Esophagus muscularis mucosa (tissue), 4 donors: ENCODE data around the gene GRK2. TPM values are rescaled to one million over a fixed set of nuclear protein-coding genes. Genes with fewer than 3 reads are reported as not detected.

Experiments used
- DNase-seq: peaks from one replicate; pipeline ENCODE4 v3.0.0-alpha.2; 2017; ENCODE audit errors: extremely low spot score
- H3K27ac ChIP-seq, 4 donors: fragments of 200-600 bp; sonication (generic); replicated peaks in 1 of 4; 1 replicate in 3 of 4; 2 replicates in 1 of 4; pipeline ENCODE4 v1.5.1; 2016 to 2019; ENCODE audit warnings: mild to moderate bottlenecking in 1 of 4
- H3K27me3 ChIP-seq, 4 donors: fragments of 200-600 bp; sonication (generic); one replicate each; pipeline versions ENCODE4 v1.5.1 to v1.6.0; 2016 to 2019
- H3K36me3 ChIP-seq, 4 donors: fragments of 200-600 bp; sonication (generic); one replicate each; pipeline ENCODE4 v1.5.1; 2016 to 2019
- H3K4me1 ChIP-seq, 4 donors: fragments of 200-600 bp; sonication (generic); one replicate each; pipeline ENCODE4 v1.5.1; 2016 to 2019
- H3K4me3 ChIP-seq, 4 donors: fragments of 200-600 bp; sonication (generic); 1 replicate in 2 of 4; 2 replicates in 2 of 4; pipeline ENCODE4 v1.5.1; 2016 to 2019; ENCODE audit warnings: mild to moderate bottlenecking in 4 of 4, moderate library complexity in 1 of 4
- H3K9me3 ChIP-seq, 4 donors: fragments of 200-600 bp; sonication (generic); 1 replicate in 3 of 4; 2 replicates in 1 of 4; pipeline ENCODE4 v1.5.1; 2016 to 2019
- EP300 ChIP-seq: sonication (generic); formaldehyde crosslinking; IDR thresholded peaks from one replicate; pipeline ENCODE4 v1.6.1; 2017; ENCODE audit warnings: antibody characterized with exemption
- POLR2A ChIP-seq: fragments of 450-650 bp; IDR thresholded peaks from one replicate; pipeline ENCODE4 v1.6.1; 2017; ENCODE audit warnings: antibody characterized with exemption, moderate library complexity, mild to moderate bottlenecking, low read depth
- POLR2AphosphoS5 ChIP-seq, 2 donors: sonication (generic); formaldehyde crosslinking; IDR thresholded peaks; one replicate each; pipeline ENCODE4 v1.6.1; 2017; ENCODE audit warnings: antibody characterized with exemption in 2 of 2
- WGBS: methylation state at CpG from one replicate; pipeline ENCODE4 v1.1.5; 2018; 5-methylcytosine and 5-hydroxymethylcytosine counted together
- intact Hi-C: fragments of 100-400 bp; cut with DNase I; formaldehyde crosslinking; loops from one replicate; pipeline ENCODE4 v1.15.1; 2023
- total RNA-seq, 4 donors: library from RNA; depleted of rRNA; stranded (reverse); fragments of >200 nt; gene quantifications; one replicate each; pipeline versions ENCODE4 v1.1.0 to v1.2.1, GENCODE V29; 2016
- TF ChIP-seq, protein P1 (sequence below), 3 experiments: fragments of 200-600 bp in 2 of 3; fragments of 450-650 bp in 1 of 3; sonication (generic) in 2 of 3; IDR thresholded peaks; one replicate each; pipeline ENCODE4 v1.5.1; 2017 to 2019; ENCODE audit warnings: antibody characterized with exemption in 3 of 3, mild to moderate bottlenecking in 2 of 3, moderate library complexity in 1 of 3

The GRK2 gene
- total RNA-seq, 4 donors from 2014 or later: 46.9 to 68.8 (median 59.5) TPM

DNA sequence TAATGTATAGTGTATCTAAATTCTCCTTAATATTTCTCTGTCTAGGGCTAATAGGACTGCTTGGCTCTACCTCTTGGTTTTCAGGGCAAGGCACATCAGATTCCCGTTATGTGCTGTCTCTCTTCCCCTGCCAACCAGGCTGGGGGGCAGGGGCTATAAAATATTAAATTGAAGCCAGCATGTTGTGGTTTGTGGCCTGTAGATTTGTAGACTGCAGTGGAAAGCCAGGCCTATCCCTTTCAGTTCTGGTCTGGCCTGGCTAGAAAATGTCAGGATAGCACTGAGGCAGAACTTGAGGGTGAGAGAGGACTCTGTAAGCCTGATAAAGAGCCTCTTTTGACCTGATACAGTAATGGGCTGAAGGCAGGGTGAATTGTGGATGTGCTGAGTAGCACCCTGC, 14.4 kb upstream of the GRK2 start:
- H3K27ac ChIP-seq: no peak overlapping the region
- intact Hi-C loops: no loop called here
- H3K4me1 ChIP-seq: peaks cover 3 to 30% (median 23%) of the 10 kb centered on the region in 4 donors
- H3K4me3 ChIP-seq: no peak overlapping the region
- H3K36me3 ChIP-seq: peaks cover 82 to 100% (median 98%) of the 10 kb centered on the region in 4 donors
- TF ChIP-seq, protein P1, sequence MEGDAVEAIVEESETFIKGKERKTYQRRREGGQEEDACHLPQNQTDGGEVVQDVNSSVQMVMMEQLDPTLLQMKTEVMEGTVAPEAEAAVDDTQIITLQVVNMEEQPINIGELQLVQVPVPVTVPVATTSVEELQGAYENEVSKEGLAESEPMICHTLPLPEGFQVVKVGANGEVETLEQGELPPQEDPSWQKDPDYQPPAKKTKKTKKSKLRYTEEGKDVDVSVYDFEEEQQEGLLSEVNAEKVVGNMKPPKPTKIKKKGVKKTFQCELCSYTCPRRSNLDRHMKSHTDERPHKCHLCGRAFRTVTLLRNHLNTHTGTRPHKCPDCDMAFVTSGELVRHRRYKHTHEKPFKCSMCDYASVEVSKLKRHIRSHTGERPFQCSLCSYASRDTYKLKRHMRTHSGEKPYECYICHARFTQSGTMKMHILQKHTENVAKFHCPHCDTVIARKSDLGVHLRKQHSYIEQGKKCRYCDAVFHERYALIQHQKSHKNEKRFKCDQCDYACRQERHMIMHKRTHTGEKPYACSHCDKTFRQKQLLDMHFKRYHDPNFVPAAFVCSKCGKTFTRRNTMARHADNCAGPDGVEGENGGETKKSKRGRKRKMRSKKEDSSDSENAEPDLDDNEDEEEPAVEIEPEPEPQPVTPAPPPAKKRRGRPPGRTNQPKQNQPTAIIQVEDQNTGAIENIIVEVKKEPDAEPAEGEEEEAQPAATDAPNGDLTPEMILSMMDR (IDR thresholded peaks at IDR 0.05): no peak
- no peak for TF ChIP-seq POLR2A
- TF ChIP-seq POLR2AphosphoS5 (IDR thresholded peaks at IDR 0.05): no peak
- TF ChIP-seq EP300: no peak
- DNase-seq: no peak
- no peaks in the 10 kb centered on the region for H3K9me3 ChIP-seq
- H3K27me3 ChIP-seq: no peaks in the 10 kb centered on the region
- WGBS: 89% methylated on average over 1 of the region's 1 CpG

DNA sequence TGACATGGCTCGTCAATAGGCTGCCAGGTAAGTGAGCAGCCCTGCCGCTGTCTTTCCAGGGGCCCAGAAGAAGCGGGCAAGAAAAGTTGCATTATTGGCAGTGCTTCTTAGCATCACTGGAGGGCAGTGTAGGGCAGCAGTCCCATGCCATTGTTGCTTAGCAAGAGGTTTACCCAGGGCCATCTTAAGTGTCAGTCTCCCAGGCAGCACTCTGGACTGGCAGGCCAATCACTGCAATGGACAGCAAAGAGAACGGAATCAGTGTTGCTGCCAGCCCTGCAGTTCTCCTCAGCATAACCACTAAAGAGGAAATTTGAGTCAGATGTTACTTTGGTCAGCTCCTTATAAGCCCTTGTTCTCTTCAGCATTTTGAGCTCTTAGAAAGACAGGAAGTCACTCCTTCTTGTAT, 13.4 kb upstream of the GRK2 start:
- no peak overlapping the region for H3K4me3 ChIP-seq
- peak overlapping the region in 1 of 4 donors; percentile 7 for H3K27ac ChIP-seq
- intact Hi-C loops: no loop called here
- DNase-seq: no peak
- no peaks in the 10 kb centered on the region for H3K27me3 ChIP-seq
- TF ChIP-seq, protein P1 (IDR thresholded peaks at IDR 0.05): peak in 1 of 3 experiments; percentile 24
- peak in 1 of 2 donors; percentile 9 for TF ChIP-seq POLR2AphosphoS5 (IDR thresholded peaks at IDR 0.05)
- TF ChIP-seq EP300: no peak
- no peak for TF ChIP-seq POLR2A
- peaks cover 77 to 97% (median 95%) of the 10 kb centered on the region in 4 donors for H3K36me3 ChIP-seq
- no peaks in the 10 kb centered on the region for H3K9me3 ChIP-seq
- 86% methylated on average over 4 of the region's 4 CpGs for WGBS
- peaks cover 3 to 26% (median 21%) of the 10 kb centered on the region in 4 donors for H3K4me1 ChIP-seq

DNA sequence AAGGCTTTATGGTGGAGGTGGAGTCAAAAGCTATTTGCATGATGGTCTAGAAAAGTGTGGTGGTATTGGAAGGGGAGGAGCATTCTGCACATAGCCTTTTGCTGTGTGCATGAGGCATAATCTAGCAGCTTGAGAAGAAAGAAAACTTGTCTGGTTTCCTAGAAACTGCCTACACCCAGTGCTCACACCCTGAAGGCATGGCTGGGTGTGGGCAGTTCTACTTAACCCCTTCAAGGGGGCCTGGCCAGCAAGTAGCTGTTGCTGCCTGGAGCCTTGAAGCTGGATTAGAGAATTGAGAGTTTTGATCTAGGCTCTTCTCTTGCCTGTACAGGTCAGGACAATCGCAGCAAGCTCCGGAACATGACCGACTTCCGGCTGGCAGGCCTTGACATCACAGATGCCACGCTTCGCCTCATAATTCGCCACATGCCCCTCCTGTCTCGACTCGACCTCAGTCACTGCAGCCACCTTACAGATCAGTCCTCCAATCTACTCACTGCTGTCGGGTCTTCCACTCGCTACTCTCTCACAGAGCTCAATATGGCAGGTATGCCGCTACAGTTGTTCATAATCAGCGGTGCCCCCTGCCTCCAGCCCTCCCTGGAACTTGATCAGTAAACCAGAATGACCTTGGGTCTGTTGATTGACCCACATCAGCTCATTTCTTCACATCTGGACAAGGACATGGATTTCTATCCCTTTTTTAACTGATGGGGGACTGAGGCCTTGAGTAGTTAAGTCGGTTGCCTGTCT, 12.2 kb upstream of the GRK2 start:
- TF ChIP-seq EP300 (no peak), POLR2AphosphoS5 (IDR thresholded peaks at IDR 0.05) (no peak), POLR2A (no peak)
- TF ChIP-seq, protein P1 (IDR thresholded peaks at IDR 0.05): no peak
- DNase-seq: no peak
- H3K36me3 ChIP-seq: peaks cover 65 to 89% (median 83%) of the 10 kb centered on the region in 4 donors
- H3K27me3 ChIP-seq: no peaks in the 10 kb centered on the region
- 92% methylated on average over 14 of the region's 14 CpGs for WGBS
- H3K4me3 ChIP-seq: no peak overlapping the region
- intact Hi-C loops: no loop called here
- H3K9me3 ChIP-seq: no peaks in the 10 kb centered on the region
- H3K27ac ChIP-seq: no peak overlapping the region
- H3K4me1 ChIP-seq: peaks cover 0 to 14% (median 10%) of the 10 kb centered on the region in 4 donors

DNA sequence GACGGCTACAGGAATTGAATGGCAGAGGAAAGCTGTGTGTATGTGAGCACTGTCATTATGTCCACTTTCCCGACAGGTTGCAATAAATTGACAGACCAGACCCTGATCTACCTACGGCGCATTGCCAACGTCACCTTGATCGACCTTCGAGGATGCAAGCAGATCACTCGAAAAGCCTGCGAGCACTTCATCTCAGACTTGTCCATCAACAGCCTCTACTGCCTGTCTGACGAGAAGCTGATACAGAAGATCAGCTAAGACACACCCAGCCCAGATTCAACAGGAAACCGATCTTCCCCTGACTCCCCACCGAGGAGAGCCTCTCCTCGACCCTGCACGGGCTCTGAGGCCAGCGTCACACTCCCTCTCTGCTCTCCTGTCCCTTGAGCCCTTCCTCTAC, 11.5 kb upstream of the GRK2 start:
- intact Hi-C loops: no loop called here
- Histone ChIP-seq H3K9me3 (no peaks in the 10 kb centered on the region), H3K36me3 (peaks cover 58 to 82% (median 75%) of the 10 kb centered on the region in 4 donors), H3K27ac (no peak overlapping the region), H3K27me3 (no peaks in the 10 kb centered on the region), H3K4me1 (peaks cover 0 to 13% (median 10%) of the 10 kb centered on the region in 4 donors), H3K4me3 (no peak overlapping the region)
- 88% methylated on average over 15 of the region's 15 CpGs for WGBS
- TF ChIP-seq POLR2A: no peak
- no peak for TF ChIP-seq EP300
- TF ChIP-seq, protein P1 (IDR thresholded peaks at IDR 0.05): no peak
- TF ChIP-seq POLR2AphosphoS5 (IDR thresholded peaks at IDR 0.05): no peak
- DNase-seq: no peak
